ENCODE measurements around the gene IL19. TPM values are rescaled to one million over a fixed set of nuclear protein-coding genes. Genes with fewer than 3 reads are reported as not detected.

Gene IL19
- polyA plus RNA-seq, 1 of the 3 experiments (the other 2 are of a cell fraction): not detected

GRCh38 chr1:206847337-206847834 lies 76.8 kb downstream of the IL19 start:
- Histone ChIP-seq H2AFZ (ENCODE audit: low read depth) (no peak overlapping the region), H3F3A (replicated peaks; ENCODE audit: insufficient read depth) (no peaks in the 10 kb centered on the region), H3K27me3 (ENCODE audit: insufficient read depth) (no peaks in the 10 kb centered on the region), H3K9ac (no peak overlapping the region), H3K9me2 (no peaks in the 10 kb centered on the region), H3K4me3 (ENCODE audit: low read depth in 2 of 2, low read length in 1 of 2) (no peak overlapping the region), H3K4me2 (no peak overlapping the region), H3K27ac (ENCODE audit: low read depth in 2 of 2, low read length in 1 of 2) (no peak overlapping the region), H3K9me3 (peaks cover 2% of the 10 kb centered on the region; the same call in 1 of the 2 replicates), H3K4me1 (ENCODE audit: control insufficient read depth in 1 of 2, insufficient read depth in 2 of 2, low read depth in 1 of 2, low read length in 1 of 2) (no peaks in the 10 kb centered on the region), H3K36me3 (replicated peaks in 1 of 2; ENCODE audit: control insufficient read depth in 1 of 2, insufficient read depth in 2 of 2, low read length in 1 of 2) (no peaks in the 10 kb centered on the region), H3K79me2 (ENCODE audit: insufficient read depth) (no peaks in the 10 kb centered on the region), H4K20me1 (ENCODE audit: insufficient read depth) (no peaks in the 10 kb centered on the region)
- ChIA-PET CTCF (interaction anchor here (1.0 to 1.7 kb wide), 3 partner anchors 9 to 65 kb away, joined by 4 to 5 read pairs (median 5); no protein-coding TSS in a partner anchor), POLR2A (no interaction called here)
- TF ChIP-seq MEF2A (IDR thresholded peaks at IDR 0.05; ENCODE audit: borderline replicate concordance, low read depth) (no peak), REST (IDR thresholded peaks at IDR 0.05; ENCODE audit: low read depth, low read length) (no peak), IRF3 (IDR thresholded peaks at IDR 0.05; ENCODE audit: low read depth, low read length) (no peak), SIN3A (IDR thresholded peaks at IDR 0.05; ENCODE audit: borderline replicate concordance, low read depth, low read length) (no peak), USF2 (IDR thresholded peaks at IDR 0.05; ENCODE audit: borderline replicate concordance, low read depth, low read length) (no peak), SMC3 (IDR thresholded peaks at IDR 0.05; ENCODE audit: low read depth, low read length) (no peak), RAD21 (IDR thresholded peaks at IDR 0.05; ENCODE audit: low read length) (no peak), JUND (IDR thresholded peaks at IDR 0.05) (no peak), RXRA (IDR thresholded peaks at IDR 0.05; ENCODE audit: borderline replicate concordance, low read depth) (no peak), CHD2 (IDR thresholded peaks at IDR 0.05; ENCODE audit: low read length, partially characterized antibody) (no peak), USF1 (IDR thresholded peaks at IDR 0.05; ENCODE audit: borderline replicate concordance, low read depth) (no peak), NFIC (IDR thresholded peaks at IDR 0.05; ENCODE audit: borderline replicate concordance) (no peak), CTCF (IDR thresholded peaks at IDR 0.05) (no peak), ZBTB33 (IDR thresholded peaks at IDR 0.05; ENCODE audit: borderline replicate concordance, low read depth) (no peak), PBX3 (IDR thresholded peaks at IDR 0.05) (no peak), FOXM1 (IDR thresholded peaks at IDR 0.05; ENCODE audit: low read depth) (no peak), NRF1 (IDR thresholded peaks at IDR 0.05; ENCODE audit: low read depth, low read length) (no peak), GABPA (IDR thresholded peaks at IDR 0.05; ENCODE audit: low read depth) (no peak), POLR2AphosphoS5 (IDR thresholded peaks at IDR 0.05; ENCODE audit: low read depth, low read length) (no peak)
- WGBS (ENCODE audit: low lambda C conversion rate): 76% methylated on average over 3 of the region's 3 CpGs
- DNase-seq: no peak
